Measurements from ENCODE around the gene ATXN3.

The ATXN3 gene

GRCh38 chr14:92041203-92041602 is 65.2 kb downstream of the ATXN3 start:
- no peak for TF ChIP-seq EZH2phosphoT487 (IDR thresholded peaks at IDR 0.05; ENCODE audit: borderline replicate concordance)
- no peak for TF ChIP-seq CTCF (conservative IDR thresholded peaks at IDR 0.05; ENCODE audit: low read length)
- no peak overlapping the region for H2AFZ ChIP-seq (ENCODE audit: low read length)
- peaks cover 29% of the 10 kb centered on the region for H4K20me1 ChIP-seq (ENCODE audit: insufficient read depth, low read length, poor library complexity, severe bottlenecking)
- peak overlapping the region; percentile 91 for H3K4me2 ChIP-seq (ENCODE audit: low read depth, low read length, poor library complexity, severe bottlenecking)
- H3K27me3 ChIP-seq (ENCODE audit: insufficient read depth, low read length, poor library complexity, severe bottlenecking), result no peaks in the 10 kb centered on the region
- peaks cover 46% of the 10 kb centered on the region for H3K79me2 ChIP-seq (ENCODE audit: insufficient read depth, low read length)
- peak overlapping the region; percentile 95 for H3K9ac ChIP-seq (ENCODE audit: low read depth, low read length, poor library complexity, severe bottlenecking)
- peak overlapping the region; percentile 91 for H3K4me3 ChIP-seq (ENCODE audit: low read length, poor library complexity, severe bottlenecking)
- H3K4me1 ChIP-seq (ENCODE audit: insufficient read depth, low read length, poor library complexity, severe bottlenecking), result peaks cover 29% of the 10 kb centered on the region
- H3K36me3 ChIP-seq (ENCODE audit: insufficient read depth, low read length), result no peaks in the 10 kb centered on the region
- H3K9me3 ChIP-seq (ENCODE audit: insufficient read depth, low read depth, low read length), result peaks cover 3% of the 10 kb centered on the region; the same call in 1 of the 2 replicates
- no peaks in the 10 kb centered on the region for H3K9me2 ChIP-seq (replicated peaks; ENCODE audit: low read depth, low read length)
- no peaks in the 10 kb centered on the region for H3F3A ChIP-seq (ENCODE audit: low read depth)

GRCh38 chr14:92040431-92041051 is 65.8 kb downstream of the ATXN3 start:
- TF ChIP-seq EZH2phosphoT487 (IDR thresholded peaks at IDR 0.05; ENCODE audit: borderline replicate concordance) (no peak), CTCF (conservative IDR thresholded peaks at IDR 0.05; ENCODE audit: low read length) (no peak)
- Histone ChIP-seq H3K79me2 (ENCODE audit: insufficient read depth, low read length) (peaks cover 53% of the 10 kb centered on the region), H3K4me3 (ENCODE audit: low read length, poor library complexity, severe bottlenecking) (peak overlapping the region; percentile 91), H2AFZ (ENCODE audit: low read length) (peak overlapping the region; percentile 97), H3F3A (ENCODE audit: low read depth) (no peaks in the 10 kb centered on the region), H3K4me1 (ENCODE audit: insufficient read depth, low read length, poor library complexity, severe bottlenecking) (peaks cover 32% of the 10 kb centered on the region), H4K20me1 (ENCODE audit: insufficient read depth, low read length, poor library complexity, severe bottlenecking) (peaks cover 30% of the 10 kb centered on the region), H3K9ac (ENCODE audit: low read depth, low read length, poor library complexity, severe bottlenecking) (peak overlapping the region; percentile 95), H3K36me3 (ENCODE audit: insufficient read depth, low read length) (no peaks in the 10 kb centered on the region), H3K27me3 (ENCODE audit: insufficient read depth, low read length, poor library complexity, severe bottlenecking) (no peaks in the 10 kb centered on the region), H3K4me2 (ENCODE audit: low read depth, low read length, poor library complexity, severe bottlenecking) (peak overlapping the region; percentile 91), H3K9me3 (ENCODE audit: insufficient read depth, low read depth, low read length) (no peaks in the 10 kb centered on the region), H3K9me2 (replicated peaks; ENCODE audit: low read depth, low read length) (no peaks in the 10 kb centered on the region)

- Histone ChIP-seq H3K9ac (ENCODE audit: low read depth, low read length, poor library complexity, severe bottlenecking) (peak within 1 kb of the TSS; percentile 95), H3K9me3 (ENCODE audit: insufficient read depth, low read depth, low read length) (no peaks in the 10 kb centered on the region), H3F3A (ENCODE audit: low read depth) (no peaks in the 10 kb centered on the region), H3K4me2 (ENCODE audit: low read depth, low read length, poor library complexity, severe bottlenecking) (peak within 1 kb of the TSS; percentile 91), H3K4me3 (ENCODE audit: low read length, poor library complexity, severe bottlenecking) (peak within 1 kb of the TSS; percentile 91), H3K4me1 (ENCODE audit: insufficient read depth, low read length, poor library complexity, severe bottlenecking) (peaks cover 32% of the 10 kb centered on the region), H3K27me3 (ENCODE audit: insufficient read depth, low read length, poor library complexity, severe bottlenecking) (no peaks in the 10 kb centered on the region), H3K36me3 (ENCODE audit: insufficient read depth, low read length) (no peaks in the 10 kb centered on the region), H3K79me2 (ENCODE audit: insufficient read depth, low read length) (peaks cover 58% of the 10 kb centered on the region), H4K20me1 (ENCODE audit: insufficient read depth, low read length, poor library complexity, severe bottlenecking) (peaks cover 30% of the 10 kb centered on the region), H3K9me2 (replicated peaks; ENCODE audit: low read depth, low read length) (no peaks in the 10 kb centered on the region), H2AFZ (ENCODE audit: low read length) (peak within 1 kb of the TSS; percentile 97)
- TF ChIP-seq CTCF (conservative IDR thresholded peaks at IDR 0.05; ENCODE audit: low read length) (no peak), EZH2phosphoT487 (IDR thresholded peaks at IDR 0.05; ENCODE audit: borderline replicate concordance) (no peak)
These were observed 66.5 kb downstream of the ATXN3 start, which contains the start of gene TRIP11 for GRCh38 chr14:92039719-92040430. Gene TRIP11, minus strand, starts transcription at chr14:92040059. Its CDS starts 374 bp downstream, at chr14:92039685.
